Neural crest cell (in vitro differentiated cells): ENCODE data around the gene GRIN3B. TPM values are rescaled to one million over a fixed set of nuclear protein-coding genes. Genes with fewer than 3 reads are reported as not detected.

ENCODE experiments used
- DNase-seq: peaks from one replicate; pipeline ENCODE4 v3.0.0; 2021; ENCODE audit warnings: low read depth, mixed read lengths, low spot score
- H3K27ac Mint-ChIP-seq: one replicate; pipeline ENCODE4 v1.8.0; 2021; ENCODE audit warnings: mild to moderate bottlenecking, mixed read lengths; ENCODE audit not compliant: unreplicated experiment
- H3K27me3 Mint-ChIP-seq: 2 replicates; pipeline ENCODE4 v1.8.0; 2021; ENCODE audit warnings: low read depth, mild to moderate bottlenecking, mixed read lengths
- H3K36me3 Mint-ChIP-seq: 2 replicates; pipeline ENCODE4 v1.8.0; 2021; ENCODE audit warnings: low read depth, mild to moderate bottlenecking, mixed read lengths
- H3K4me1 Mint-ChIP-seq: 2 replicates; pipeline ENCODE4 v1.8.0; 2021; ENCODE audit warnings: mixed read lengths
- H3K4me3 Mint-ChIP-seq: one replicate; pipeline ENCODE4 v1.8.0; 2021; ENCODE audit warnings: mild to moderate bottlenecking, mixed read lengths
- H3K9me3 Mint-ChIP-seq: 2 replicates; pipeline ENCODE4 v1.8.0; 2021; ENCODE audit warnings: mixed read lengths
- CTCF ChIP-seq: fragments of 200-600 bp; sonication (generic); conservative IDR thresholded peaks from 2 replicates; pipeline ENCODE4 v1.5.0; 2021; ENCODE audit warnings: antibody characterized with exemption, mild to moderate bottlenecking
- long read RNA-seq: library from polyadenylated mRNA; unstranded; transcript quantifications from one replicate; pipeline ENCODE4 v2.0.0, GENCODE V29; 2020
- total RNA-seq: library from RNA; stranded (reverse); gene quantifications from 2 replicates; pipeline ENCODE4 v1.2.1, GENCODE V29; 2021

Gene GRIN3B
- 0.12 TPM in 1 of 2 replicates, not detected in the other for total RNA-seq
- long read RNA-seq: 0 reads

GRCh38 chr19:1000095-1000494, at the start of gene GRIN3B:
GRIN3B (plus strand) TSS chr19:1000419; CDS start chr19:1000438, 19 bp downstream.
- Mint-ChIP-seq H3K27me3 (peaks cover 74% of the 10 kb centered on the region), H3K36me3 (peaks cover 3% of the 10 kb centered on the region), H3K27ac (no peak within 1 kb of the TSS), H3K9me3 (no peaks in the 10 kb centered on the region), H3K4me1 (peaks cover 4% of the 10 kb centered on the region), H3K4me3 (peak within 1 kb of the TSS; percentile 77)
- TF ChIP-seq CTCF: peak; percentile 69
- peak; percentile 54 for DNase-seq

- Mint-ChIP-seq H3K36me3 (no peaks in the 10 kb centered on the region), H3K27me3 (peaks cover 22% of the 10 kb centered on the region), H3K4me3 (no peak overlapping the region), H3K27ac (no peak overlapping the region), H3K4me1 (peaks cover 16% of the 10 kb centered on the region), H3K9me3 (no peaks in the 10 kb centered on the region)
- DNase-seq: no peak
- TF ChIP-seq CTCF: no peak
Measured at GRCh38 chr19:952049-952679, 48.1 kb upstream of the GRIN3B start.

GRCh38 chr19:952680-953444, 47.4 kb upstream of the GRIN3B start:
- H3K27ac Mint-ChIP-seq: no peak overlapping the region
- H3K4me1 Mint-ChIP-seq: peaks cover 16% of the 10 kb centered on the region
- no peak for DNase-seq
- H3K36me3 Mint-ChIP-seq: no peaks in the 10 kb centered on the region
- H3K4me3 Mint-ChIP-seq: no peak overlapping the region
- no peaks in the 10 kb centered on the region for H3K9me3 Mint-ChIP-seq
- H3K27me3 Mint-ChIP-seq: peaks cover 26% of the 10 kb centered on the region
- no peak for TF ChIP-seq CTCF

- TF ChIP-seq CTCF: no peak
- no peak overlapping the region for H3K27ac Mint-ChIP-seq
- H3K9me3 Mint-ChIP-seq: no peaks in the 10 kb centered on the region
- H3K27me3 Mint-ChIP-seq: peaks cover 28% of the 10 kb centered on the region
- DNase-seq: no peak
- peak overlapping the region; percentile 47 for H3K4me3 Mint-ChIP-seq
- H3K4me1 Mint-ChIP-seq: peaks cover 16% of the 10 kb centered on the region
- H3K36me3 Mint-ChIP-seq: no peaks in the 10 kb centered on the region
Measured at GRCh38 chr19:953445-954271, 46.6 kb upstream of the GRIN3B start.

GRCh38 chr19:954272-954671, 45.9 kb upstream of the GRIN3B start:
- no peak overlapping the region for H3K4me3 Mint-ChIP-seq
- no peaks in the 10 kb centered on the region for H3K36me3 Mint-ChIP-seq
- H3K4me1 Mint-ChIP-seq: peaks cover 16% of the 10 kb centered on the region
- no peak for TF ChIP-seq CTCF
- no peaks in the 10 kb centered on the region for H3K9me3 Mint-ChIP-seq
- no peak overlapping the region for H3K27ac Mint-ChIP-seq
- no peak for DNase-seq
- peaks cover 30% of the 10 kb centered on the region for H3K27me3 Mint-ChIP-seq
